ENCODE data around the gene GLP1R. TPM values are rescaled to one million over a fixed set of nuclear protein-coding genes. Genes with fewer than 3 reads are reported as not detected.

The GLP1R gene
- polyA plus RNA-seq, 1 donor (not counting 4 experiments of a cell fraction or from before 2014, with no cell fraction given): not detected

DNA sequence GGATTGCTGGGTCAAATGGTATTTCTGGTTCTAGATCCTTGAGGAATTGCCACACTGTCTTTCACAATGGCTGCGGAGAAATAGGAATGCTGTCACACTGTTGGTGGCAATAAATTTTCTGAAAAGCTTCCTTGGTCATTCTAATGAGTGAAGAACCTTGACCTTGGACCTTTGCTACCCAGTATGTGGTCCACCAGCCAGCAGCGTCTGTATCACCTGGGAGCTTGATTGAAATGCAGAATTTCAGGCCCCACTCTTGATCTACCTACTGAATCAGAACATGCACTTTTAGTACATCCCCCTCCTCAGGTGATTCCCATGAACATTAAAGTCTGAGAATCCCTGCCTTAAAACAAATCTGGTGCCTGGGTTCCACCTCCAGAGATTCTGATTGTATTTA is 27.5 kb upstream of the GLP1R start:
- DNase-seq (ENCODE audit: low read depth, low spot score) (no peak), FAIRE-seq (no peak)
- peaks cover 5% of the 10 kb centered on the region for H3K27me3 ChIP-seq (ENCODE audit: control insufficient read depth, extremely low read depth, insufficient read depth, low read length)
- H3K27ac ChIP-seq (ENCODE audit: control insufficient read depth, insufficient read depth, low read length): no peak overlapping the region
- H3K4me2 ChIP-seq (ENCODE audit: control insufficient read depth, extremely low read depth, insufficient read depth, low read depth, low read length): no peak overlapping the region
- no peaks in the 10 kb centered on the region for H3K4me1 ChIP-seq (ENCODE audit: control insufficient read depth, extremely low read depth, insufficient read depth, low read length)
- H4K20me1 ChIP-seq (ENCODE audit: control insufficient read depth, extremely low read depth, insufficient read depth, low read length): no peaks in the 10 kb centered on the region
- H3K9me3 ChIP-seq (ENCODE audit: control insufficient read depth, low read depth, low read length): no peaks in the 10 kb centered on the region
- no peaks in the 10 kb centered on the region for H3K9me1 ChIP-seq (ENCODE audit: control insufficient read depth, extremely low read depth, insufficient read depth, low read length)
- TF ChIP-seq, protein P1, sequence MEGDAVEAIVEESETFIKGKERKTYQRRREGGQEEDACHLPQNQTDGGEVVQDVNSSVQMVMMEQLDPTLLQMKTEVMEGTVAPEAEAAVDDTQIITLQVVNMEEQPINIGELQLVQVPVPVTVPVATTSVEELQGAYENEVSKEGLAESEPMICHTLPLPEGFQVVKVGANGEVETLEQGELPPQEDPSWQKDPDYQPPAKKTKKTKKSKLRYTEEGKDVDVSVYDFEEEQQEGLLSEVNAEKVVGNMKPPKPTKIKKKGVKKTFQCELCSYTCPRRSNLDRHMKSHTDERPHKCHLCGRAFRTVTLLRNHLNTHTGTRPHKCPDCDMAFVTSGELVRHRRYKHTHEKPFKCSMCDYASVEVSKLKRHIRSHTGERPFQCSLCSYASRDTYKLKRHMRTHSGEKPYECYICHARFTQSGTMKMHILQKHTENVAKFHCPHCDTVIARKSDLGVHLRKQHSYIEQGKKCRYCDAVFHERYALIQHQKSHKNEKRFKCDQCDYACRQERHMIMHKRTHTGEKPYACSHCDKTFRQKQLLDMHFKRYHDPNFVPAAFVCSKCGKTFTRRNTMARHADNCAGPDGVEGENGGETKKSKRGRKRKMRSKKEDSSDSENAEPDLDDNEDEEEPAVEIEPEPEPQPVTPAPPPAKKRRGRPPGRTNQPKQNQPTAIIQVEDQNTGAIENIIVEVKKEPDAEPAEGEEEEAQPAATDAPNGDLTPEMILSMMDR (optimal IDR thresholded peaks at IDR 0.05 in 1 of 3, IDR thresholded peaks at IDR 0.05 in 1 of 3, conservative IDR thresholded peaks at IDR 0.05 in 1 of 3; ENCODE audit: extremely low read depth in 1 of 3, insufficient read depth in 2 of 3, low read length in 3 of 3): no peak
- TF ChIP-seq EZH2 (IDR thresholded peaks at IDR 0.05; ENCODE audit: low read length): no peak
- no peak overlapping the region for H2AFZ ChIP-seq (ENCODE audit: control insufficient read depth, low read length)
- no peaks in the 10 kb centered on the region for H3K79me2 ChIP-seq (ENCODE audit: control insufficient read depth, insufficient read depth, low read length)
- no peak overlapping the region for H3K4me3 ChIP-seq (ENCODE audit: control insufficient read depth in 2 of 3, extremely low read depth in 1 of 3, insufficient read depth in 2 of 3, low read depth in 1 of 3, low read length in 3 of 3)
- no peak overlapping the region for H3K9ac ChIP-seq (ENCODE audit: control insufficient read depth, extremely low read depth, insufficient read depth, low read length)
- dilution Hi-C loops (cut with MboI; ENCODE audit: extremely low pct_ligation_motif_present, low sequenced_read_pairs): no loop called here
- H3K36me3 ChIP-seq (ENCODE audit: control insufficient read depth in 2 of 2, extremely low read depth in 1 of 2, insufficient read depth in 2 of 2, low read length in 2 of 2): no peaks in the 10 kb centered on the region

DNA sequence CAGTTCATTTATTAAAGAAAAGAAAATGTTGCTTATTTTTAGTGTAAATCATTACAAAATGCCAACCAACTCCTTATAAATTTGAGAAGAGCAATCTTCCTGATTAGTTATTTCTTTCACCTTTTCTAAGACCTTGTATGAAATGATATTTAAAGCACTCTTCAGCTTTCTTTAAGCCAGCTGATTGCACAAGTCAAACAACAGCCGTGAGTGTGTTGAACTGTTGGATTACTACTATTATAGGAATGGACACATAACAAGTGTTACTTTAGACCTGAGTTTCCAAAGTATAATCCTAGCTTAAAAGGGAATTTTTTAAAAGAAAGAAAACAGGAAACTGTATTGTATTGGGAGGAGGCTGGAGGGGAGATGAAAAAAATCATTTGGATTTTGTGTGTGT is 26.8 kb upstream of the GLP1R start:
- H3K9me3 ChIP-seq (ENCODE audit: control insufficient read depth, low read depth, low read length): no peaks in the 10 kb centered on the region
- H3K27me3 ChIP-seq (ENCODE audit: control insufficient read depth, extremely low read depth, insufficient read depth, low read length): peaks cover 9% of the 10 kb centered on the region
- H4K20me1 ChIP-seq (ENCODE audit: control insufficient read depth, extremely low read depth, insufficient read depth, low read length): no peaks in the 10 kb centered on the region
- DNase-seq (ENCODE audit: low read depth, low spot score) (no peak), FAIRE-seq (no peak)
- no peak overlapping the region for H3K9ac ChIP-seq (ENCODE audit: control insufficient read depth, extremely low read depth, insufficient read depth, low read length)
- H2AFZ ChIP-seq (ENCODE audit: control insufficient read depth, low read length): no peak overlapping the region
- H3K9me1 ChIP-seq (ENCODE audit: control insufficient read depth, extremely low read depth, insufficient read depth, low read length): no peaks in the 10 kb centered on the region
- no peak overlapping the region for H3K27ac ChIP-seq (ENCODE audit: control insufficient read depth, insufficient read depth, low read length)
- no peaks in the 10 kb centered on the region for H3K36me3 ChIP-seq (ENCODE audit: control insufficient read depth in 2 of 2, extremely low read depth in 1 of 2, insufficient read depth in 2 of 2, low read length in 2 of 2)
- dilution Hi-C loops (cut with MboI; ENCODE audit: extremely low pct_ligation_motif_present, low sequenced_read_pairs): no loop called here
- H3K4me2 ChIP-seq (ENCODE audit: control insufficient read depth, extremely low read depth, insufficient read depth, low read depth, low read length): no peak overlapping the region
- H3K79me2 ChIP-seq (ENCODE audit: control insufficient read depth, insufficient read depth, low read length): no peaks in the 10 kb centered on the region
- H3K4me3 ChIP-seq (ENCODE audit: control insufficient read depth in 2 of 3, extremely low read depth in 1 of 3, insufficient read depth in 2 of 3, low read depth in 1 of 3, low read length in 3 of 3): no peak overlapping the region
- no peaks in the 10 kb centered on the region for H3K4me1 ChIP-seq (ENCODE audit: control insufficient read depth, extremely low read depth, insufficient read depth, low read length)
- no peak for TF ChIP-seq EZH2 (IDR thresholded peaks at IDR 0.05; ENCODE audit: low read length)
- TF ChIP-seq, protein P1 (optimal IDR thresholded peaks at IDR 0.05 in 1 of 3, IDR thresholded peaks at IDR 0.05 in 1 of 3, conservative IDR thresholded peaks at IDR 0.05 in 1 of 3; ENCODE audit: extremely low read depth in 1 of 3, insufficient read depth in 2 of 3, low read length in 3 of 3): no peak

All from keratinocyte (primary cell).